CD1c-positive myeloid dendritic cell (primary cell): ENCODE results near the gene ADAR.

Source experiments
- DNase-seq: peaks from one replicate; pipeline ENCODE4 v3.0.0-alpha.2; 2016; ENCODE audit errors: extremely low spot score

Gene ADAR

GRCh38 chr1:154582885-154583284 lies 25.1 kb downstream of the ADAR start:
- no peak for DNase-seq

- DNase-seq, result no peak
Measured at GRCh38 chr1:154581766-154582165, 26.2 kb downstream of the ADAR start.

- DNase-seq, result no peak
Measured at GRCh38 chr1:154579374-154579773, 28.6 kb downstream of the ADAR start.

- no peak for DNase-seq
Measured at GRCh38 chr1:154578058-154578418, 29.9 kb downstream of the ADAR start.

- no peak for DNase-seq
Measured at GRCh38 chr1:154577346-154578057, 30.5 kb downstream of the ADAR start.

- no peak for DNase-seq
Measured at GRCh38 chr1:154575951-154576566, 31.9 kb downstream of the ADAR start.

GRCh38 chr1:154575147-154575927 lies 32.6 kb downstream of the ADAR start:
- no peak for DNase-seq

GRCh38 chr1:154574716-154575115 lies 33.3 kb downstream of the ADAR start:
- no peak for DNase-seq

GRCh38 chr1:154573168-154573510 lies 34.8 kb downstream of the ADAR start:
- DNase-seq, result no peak

- no peak for DNase-seq
Measured at GRCh38 chr1:154572468-154573167, 35.4 kb downstream of the ADAR start.

GRCh38 chr1:154571964-154572288 lies 36.1 kb downstream of the ADAR start:
- DNase-seq, result no peak

- no peak for DNase-seq
Measured at GRCh38 chr1:154571244-154571963, 36.6 kb downstream of the ADAR start.

GRCh38 chr1:154568157-154568815 lies 39.7 kb downstream of the ADAR start:
- DNase-seq, result no peak

- peak; percentile 77 for DNase-seq
Measured at GRCh38 chr1:154567386-154568156, 40.4 kb downstream of the ADAR start, which contains the start of gene CHRNB2. Gene CHRNB2, plus strand, starts transcription at chr1:154567778. Its CDS starts 267 bp downstream, at chr1:154568045.

- no peak for DNase-seq
Measured at GRCh38 chr1:154565876-154566275, 42.1 kb downstream of the ADAR start.

GRCh38 chr1:154559466-154560044 lies 48.4 kb downstream of the ADAR start:
- peak; percentile 89 for DNase-seq

- DNase-seq, result peak; percentile 99
Measured at GRCh38 chr1:154558720-154559465, 49.1 kb downstream of the ADAR start.

GRCh38 chr1:154557939-154558719 lies 49.9 kb downstream of the ADAR start, which contains the start of gene UBE2Q1:
Gene UBE2Q1, minus strand, starts transcription at chr1:154558662. Its CDS starts 109 bp downstream, at chr1:154558553.
- DNase-seq, result peak; percentile 72
